Astrocyte of the hippocampus (primary cell): ENCODE data around the gene CDH10.

Source experiments
- DNase-seq: peaks from one replicate; pipeline ENCODE4 v3.0.0; 2011; ENCODE audit warnings: low read depth, low spot score

Gene CDH10

DNA sequence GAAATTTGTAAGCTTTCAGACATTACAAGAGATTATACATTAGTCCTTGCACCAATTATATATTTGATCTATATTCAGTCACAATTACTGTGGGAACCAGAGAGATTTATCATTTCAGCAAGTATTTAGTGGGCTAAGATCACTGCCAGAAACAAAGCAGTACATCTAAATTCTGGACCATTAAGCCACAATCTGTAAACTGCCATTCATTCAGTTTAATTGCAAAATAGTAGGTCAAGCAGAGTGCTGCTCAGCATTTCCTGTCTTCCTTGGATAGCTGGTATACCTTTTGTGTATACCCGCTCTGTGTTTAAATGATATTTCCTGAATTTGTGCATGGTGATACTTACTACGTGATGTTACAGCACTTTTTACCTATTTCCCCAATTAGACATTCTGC is 42.6 kb downstream of the CDH10 start:
- no peak for DNase-seq

DNA sequence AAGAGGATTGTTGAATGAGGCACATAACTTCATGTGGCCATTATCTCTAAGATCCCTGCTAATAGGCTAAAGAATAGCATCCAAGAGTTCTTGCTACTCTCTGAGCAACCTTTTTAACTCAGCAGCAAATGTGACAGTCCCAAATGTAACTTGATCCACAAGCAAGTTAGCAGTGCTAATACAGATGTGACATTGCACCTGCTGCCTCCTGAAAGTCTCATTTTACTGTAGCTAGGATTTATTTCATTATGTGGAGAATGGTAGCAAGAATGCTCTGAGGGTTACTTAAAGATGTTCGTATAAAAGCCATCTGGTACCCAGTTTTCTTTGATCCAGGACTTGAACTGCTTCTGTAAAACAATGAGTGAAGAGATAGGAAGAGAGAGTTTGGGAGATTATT is 45.8 kb downstream of the CDH10 start:
- DNase-seq, result no peak

DNA sequence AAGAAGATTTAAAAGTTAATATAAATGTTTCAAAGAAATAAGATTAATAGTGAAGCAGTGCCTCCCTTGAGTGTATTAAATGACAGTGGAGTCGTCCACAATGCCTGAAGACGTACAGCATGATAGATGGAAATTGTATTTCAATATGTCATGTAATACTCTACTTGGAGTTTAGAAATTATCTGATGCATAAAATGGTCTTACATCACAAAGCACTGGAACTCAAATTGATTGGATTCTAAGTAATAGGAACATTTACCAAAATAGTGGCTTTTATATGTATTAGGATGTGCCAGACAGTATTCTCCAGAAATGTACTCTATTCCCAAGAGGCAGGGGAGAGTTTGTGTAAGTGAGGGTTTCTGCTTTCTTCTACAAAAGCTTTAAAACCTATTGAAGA is 49.4 kb downstream of the CDH10 start:
- no peak for DNase-seq

DNA sequence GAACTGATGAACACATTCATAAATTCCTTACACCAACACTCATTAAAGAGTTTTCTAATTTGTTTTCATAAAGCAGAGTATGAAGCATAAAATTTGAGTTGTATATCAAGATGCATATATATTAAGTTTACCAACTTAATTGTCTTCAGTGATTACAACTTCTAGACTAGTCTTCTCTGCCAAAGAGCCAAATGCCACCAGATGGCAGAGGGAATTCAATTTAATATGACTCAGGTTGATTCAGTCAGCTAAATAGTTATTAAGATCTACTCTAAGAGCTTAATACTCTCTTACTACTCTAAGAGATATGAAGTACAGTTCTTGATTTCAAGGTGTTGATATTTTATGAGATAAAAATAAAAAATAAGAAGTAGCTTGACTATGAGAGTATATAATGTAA is 53.4 kb downstream of the CDH10 start:
- no peak for DNase-seq

DNA sequence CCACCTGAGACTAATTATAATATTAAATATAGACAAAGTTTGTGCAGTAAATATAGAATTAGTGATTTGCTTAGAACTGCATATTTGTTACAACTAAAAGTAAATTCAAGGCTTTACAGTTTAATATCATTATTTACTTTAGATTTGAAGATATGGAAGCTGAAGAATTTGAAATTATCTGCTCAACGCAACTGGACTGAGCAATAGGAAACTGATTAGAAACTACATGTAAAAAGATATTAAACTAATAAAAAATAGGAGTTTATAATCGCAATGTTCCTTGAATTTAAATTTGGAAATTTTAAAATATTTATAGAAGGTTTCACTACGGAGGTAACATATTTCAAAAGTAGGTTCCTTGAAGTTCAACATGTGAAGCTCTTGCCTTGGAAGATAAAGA is 55.2 kb downstream of the CDH10 start:
- DNase-seq, result no peak

DNA sequence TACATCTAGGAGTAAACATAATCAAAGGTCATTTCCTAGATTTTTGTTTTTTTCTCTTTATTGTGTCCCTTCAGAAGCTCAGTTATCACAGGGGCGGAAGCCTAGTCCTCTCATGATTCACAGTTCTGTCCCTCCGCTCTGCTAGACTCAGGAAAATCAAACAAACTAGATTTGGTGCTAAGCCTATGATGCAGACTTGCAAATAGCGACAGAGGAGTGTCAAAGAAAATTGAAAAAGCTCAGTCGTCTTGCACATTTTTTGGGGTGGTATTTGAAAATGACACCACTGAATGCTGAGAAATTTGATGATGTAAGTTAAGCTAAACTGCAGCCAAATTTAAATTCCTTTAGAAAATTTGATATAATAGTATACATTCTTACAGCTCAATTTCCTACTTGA is 59.0 kb downstream of the CDH10 start:
- no peak for DNase-seq

DNA sequence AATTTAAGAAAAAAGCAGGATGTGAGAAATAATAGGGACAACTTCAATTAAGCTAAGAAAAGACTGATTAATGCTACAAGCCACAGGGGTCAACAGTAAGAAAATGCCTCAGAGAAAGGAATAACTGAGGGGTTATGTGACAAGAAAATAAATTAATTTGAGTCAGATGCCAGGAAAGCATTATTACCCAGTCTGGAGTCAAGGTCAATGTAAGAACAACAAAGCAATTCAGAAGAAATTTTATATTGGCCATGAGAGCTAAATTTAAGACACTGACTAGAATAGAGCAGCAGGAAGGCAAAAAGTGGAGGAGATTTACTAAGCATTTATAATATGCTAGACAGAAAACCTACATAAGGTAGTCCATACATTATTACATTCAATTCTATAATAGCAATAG is 73.5 kb downstream of the CDH10 start:
- no peak for DNase-seq

DNA sequence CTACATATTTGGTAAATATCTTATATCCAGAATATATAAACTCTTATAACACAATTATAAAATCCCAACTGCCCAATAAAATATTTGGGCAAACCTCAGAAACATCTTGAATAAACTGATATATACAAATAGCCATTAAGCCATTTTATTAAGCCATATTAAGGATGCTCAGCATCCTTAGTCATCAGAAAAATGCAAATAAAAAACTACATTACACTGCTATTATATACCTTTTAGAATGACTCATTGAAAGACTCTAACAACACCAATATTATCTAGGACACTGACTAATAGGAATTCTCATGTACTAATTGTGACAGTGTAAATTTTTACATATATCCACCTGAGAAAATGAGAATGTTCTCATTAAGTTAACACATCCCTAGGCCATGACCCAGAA is 77.8 kb downstream of the CDH10 start:
- DNase-seq, result no peak

DNA sequence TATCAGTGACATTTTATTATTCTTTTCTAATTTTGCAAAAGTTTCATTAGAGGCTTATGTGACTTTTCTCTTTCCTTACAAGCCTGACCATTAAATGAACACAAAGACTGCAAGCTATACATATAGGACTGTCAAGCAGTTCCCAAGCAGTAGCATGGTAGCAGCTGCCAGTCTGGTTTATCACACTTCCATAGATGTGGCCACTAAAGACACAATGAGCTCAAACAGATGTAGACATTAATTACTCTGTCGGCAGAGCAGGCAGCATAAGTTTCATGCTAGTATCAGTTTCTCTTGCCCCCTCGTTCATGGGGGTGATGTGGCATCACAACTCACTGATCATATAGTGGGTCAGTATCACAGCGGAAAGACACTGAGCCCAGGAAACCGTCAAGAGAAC is 89.5 kb downstream of the CDH10 start:
- no peak for DNase-seq

DNA sequence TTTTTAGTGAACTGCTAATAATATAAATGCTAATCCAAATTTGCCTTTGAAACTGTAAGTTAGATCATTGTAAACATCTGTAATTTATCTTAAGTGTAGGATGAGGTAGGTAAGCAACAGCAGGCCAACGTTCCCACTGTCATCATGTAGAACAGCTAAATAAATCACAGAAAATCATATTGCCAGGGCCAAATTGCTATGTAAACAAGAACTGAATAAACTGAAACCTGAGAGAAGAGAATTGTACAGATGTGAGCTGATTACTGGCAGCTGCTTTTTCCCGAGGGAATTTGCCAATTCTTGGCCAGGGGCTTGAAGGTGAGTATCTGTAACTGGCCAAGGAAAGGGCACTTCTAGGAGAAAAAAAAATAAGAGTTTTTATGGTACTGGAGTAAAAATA is 97.6 kb downstream of the CDH10 start:
- DNase-seq, result no peak

DNA sequence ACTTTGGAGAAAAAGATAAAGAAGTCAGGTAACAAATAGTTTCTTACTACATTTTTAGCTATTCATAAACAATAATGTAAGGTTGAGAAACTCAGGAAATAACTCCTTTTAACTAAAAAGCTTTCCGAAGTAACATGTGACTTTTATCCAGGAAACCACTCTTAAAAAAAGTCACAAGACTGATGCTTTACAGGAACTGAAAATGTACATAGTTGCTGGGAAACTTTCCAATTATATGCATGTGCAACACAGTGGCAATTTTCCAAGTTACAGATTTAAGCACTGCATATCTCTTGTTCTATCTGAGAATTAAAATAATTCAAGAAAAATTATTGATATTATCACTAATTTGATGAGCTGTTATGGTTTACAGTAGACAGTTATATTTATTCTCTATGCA is 105.2 kb downstream of the CDH10 start:
- DNase-seq, result no peak

DNA sequence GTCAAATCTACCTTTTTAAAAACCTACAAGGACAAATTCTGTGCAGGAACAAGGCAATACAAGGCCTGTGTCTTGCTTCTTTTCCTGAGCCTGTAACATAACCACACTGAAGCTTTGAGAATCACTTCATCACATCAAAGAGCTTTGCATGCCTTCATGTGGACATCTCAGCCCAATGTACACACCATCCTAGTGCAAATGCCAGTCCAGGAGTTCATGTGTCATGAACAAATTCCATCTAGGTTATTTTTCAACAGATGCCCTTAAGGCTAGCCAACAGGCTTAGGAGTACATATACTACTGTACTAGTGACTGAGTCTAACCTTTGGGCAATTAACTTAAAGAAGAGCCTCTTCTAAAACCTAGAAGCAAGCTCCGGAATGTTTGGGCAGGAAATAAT is 106.4 kb downstream of the CDH10 start:
- DNase-seq, result no peak

DNA sequence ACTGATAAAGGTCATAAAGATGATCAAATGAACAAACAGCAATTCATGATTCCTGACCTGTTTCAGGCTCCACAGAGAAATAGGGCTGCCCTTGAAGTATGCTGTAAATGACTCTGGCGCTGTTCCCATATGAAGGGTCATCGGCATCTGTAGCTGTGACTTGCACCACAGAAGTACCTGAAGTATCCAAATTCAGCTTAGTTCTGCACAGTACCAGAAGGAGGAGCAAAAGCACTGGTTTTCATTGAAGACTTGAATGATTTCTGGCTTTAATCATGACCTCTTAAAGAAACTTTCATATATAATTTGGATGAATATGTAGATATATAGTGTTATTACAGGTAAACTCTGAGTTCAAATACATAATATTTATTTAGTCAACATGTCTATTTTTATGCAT is 109.1 kb downstream of the CDH10 start:
- no peak for DNase-seq

DNA sequence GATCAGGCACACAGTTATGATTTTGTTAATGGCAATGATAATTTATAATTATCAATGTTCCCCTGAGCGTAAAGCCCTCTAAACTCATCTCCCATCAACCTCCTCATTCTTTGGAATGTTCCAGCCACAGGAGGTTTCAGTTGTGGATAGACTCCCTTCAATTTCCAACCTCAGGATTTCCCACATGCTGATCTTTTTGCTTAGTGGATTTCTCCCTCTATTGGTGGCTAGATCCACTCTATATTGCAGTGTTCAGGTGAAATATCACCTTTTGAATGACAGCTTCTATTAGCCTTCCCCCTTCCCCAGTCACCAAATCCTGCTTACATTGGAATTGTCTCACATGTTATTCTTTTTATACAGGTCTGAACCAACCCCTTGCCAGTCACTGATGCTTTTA is 113.9 kb downstream of the CDH10 start:
- DNase-seq, result no peak

DNA sequence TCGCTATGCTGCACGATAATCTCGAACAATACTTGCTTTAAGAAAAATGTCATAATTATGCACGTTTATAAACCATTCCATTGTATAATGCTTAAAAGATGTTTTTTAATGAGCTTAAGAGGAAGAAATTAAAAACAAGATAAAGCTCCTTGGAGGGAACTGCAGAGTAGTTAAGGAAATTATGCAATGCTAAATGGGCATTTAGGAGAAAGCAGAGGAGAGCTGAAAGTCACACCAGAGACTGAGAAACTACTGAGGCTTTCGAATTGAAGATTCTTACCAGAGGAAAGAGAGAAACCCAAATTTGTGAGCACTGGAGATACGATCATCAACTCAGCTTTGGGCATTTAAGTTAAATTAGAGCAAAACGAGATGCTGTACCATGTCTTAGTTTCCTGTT is 119.4 kb downstream of the CDH10 start:
- DNase-seq, result no peak

DNA sequence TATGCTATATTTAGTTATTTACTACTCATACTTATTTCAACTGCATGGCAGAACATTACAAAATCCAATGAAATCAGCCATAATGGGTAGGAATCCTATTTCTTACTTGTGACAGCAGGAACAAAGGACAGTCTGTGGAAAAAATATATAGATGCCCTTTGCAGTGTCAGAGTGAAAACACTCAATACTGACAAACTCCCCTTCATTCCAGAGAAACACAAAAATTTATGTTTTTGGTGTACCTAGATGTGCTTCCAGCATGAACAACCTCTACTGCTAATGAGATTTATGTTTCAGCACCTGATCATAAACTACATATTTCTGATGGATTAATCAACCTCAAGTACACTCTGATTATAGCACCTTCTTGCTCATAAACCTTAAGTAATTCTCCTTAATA is 132.4 kb downstream of the CDH10 start:
- no peak for DNase-seq

DNA sequence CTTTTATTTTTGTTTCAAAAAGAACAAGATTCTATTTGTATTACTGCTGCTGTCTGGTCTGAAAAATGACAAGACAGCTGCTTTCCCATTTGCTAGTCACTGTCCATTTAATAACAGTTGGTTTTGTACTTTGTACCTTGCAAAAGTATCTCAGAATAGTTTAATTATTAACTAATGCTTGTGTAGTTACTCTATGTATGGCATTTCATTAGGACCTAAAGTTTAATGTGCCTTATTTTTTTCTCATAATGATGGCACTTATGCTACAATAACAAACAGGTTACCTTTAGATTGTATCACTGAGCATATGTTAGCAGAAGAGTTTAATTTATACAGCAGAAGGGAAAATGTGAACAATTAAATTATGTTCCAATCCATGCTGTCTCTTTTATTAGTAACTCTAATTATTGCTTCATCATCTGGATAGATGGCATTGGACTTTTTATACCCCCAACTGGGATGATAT is 134.2 kb downstream of the CDH10 start:
- DNase-seq, result no peak

DNA sequence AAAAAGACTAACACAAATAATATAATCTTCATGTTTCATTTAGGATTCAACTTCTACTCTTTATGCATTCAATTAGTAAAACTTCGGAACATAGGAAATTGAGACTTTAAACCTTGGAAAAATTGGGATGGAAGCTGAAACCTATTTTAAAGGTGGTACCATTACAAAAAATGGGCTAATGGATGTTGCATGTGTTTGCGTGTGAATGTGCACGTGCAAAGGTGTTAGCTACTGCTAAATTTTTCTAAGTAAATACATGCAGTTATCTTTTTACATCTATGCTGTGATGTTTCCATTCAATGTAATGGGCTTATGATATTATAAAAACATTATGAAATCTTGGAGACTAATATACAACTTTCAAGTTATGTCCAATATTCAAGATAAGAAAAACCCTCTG is 134.8 kb downstream of the CDH10 start:
- DNase-seq, result no peak

DNA sequence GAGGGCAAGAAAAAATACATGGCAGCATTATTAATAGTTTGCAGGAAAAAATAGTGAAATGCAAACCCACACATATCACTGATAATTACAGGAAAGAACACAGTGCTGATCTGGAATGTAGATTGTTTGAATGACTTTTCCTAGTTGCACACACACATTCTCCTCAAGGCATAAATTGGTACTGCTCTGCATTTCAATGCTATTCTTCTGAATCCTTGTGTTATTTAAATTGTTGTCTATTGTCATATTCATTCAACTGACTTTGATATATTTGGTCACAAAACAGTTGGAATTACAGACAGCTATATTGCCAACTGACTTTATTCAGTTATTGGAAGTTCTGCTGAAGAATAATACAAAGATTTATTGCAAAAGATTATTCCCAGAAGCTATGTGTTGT is 139.5 kb downstream of the CDH10 start:
- no peak for DNase-seq

DNA sequence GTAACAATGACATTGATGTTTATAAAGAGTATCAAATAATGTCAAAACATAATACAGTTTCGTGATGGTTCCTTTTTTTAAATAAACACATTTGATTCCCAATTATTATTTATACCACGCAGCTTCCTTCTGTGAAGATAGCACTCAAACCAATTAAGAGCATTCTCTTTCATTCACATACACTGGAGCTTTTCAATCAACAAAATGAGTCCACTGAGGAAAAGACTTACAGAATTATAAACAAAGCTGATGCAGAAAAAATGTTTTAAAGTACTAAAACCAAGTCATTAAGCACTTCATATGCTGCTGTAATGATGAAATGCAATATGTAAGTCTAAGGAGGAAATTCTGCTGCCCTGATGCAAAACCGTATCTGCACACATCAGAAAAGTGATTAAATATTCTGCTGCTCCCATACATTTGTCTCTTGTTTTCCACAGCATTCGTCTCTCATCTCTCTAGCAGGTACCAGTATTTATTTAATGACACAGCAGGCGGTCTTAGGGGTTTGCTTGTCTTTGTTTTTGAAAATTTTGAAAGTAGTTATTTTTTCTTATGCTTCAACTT is 147.1 kb downstream of the CDH10 start:
- no peak for DNase-seq

DNA sequence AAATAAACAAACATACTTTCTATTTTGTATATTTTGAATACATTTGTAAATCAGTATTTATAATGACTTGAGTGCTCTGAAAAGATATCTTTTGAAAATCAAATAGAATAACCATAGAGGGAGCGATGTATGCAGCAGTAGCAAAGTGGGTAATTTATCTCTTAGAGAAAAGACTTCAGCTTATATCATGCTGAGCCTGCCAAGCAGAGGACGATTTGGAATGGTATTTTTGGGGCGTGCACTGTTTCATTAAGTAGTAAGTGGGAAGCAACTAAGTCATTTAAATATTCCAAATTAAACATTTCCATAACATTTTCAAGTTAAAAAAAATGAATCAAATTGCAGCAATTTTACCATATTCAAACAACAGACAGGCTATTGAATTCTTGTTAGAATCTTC is 147.6 kb downstream of the CDH10 start:
- no peak for DNase-seq

DNA sequence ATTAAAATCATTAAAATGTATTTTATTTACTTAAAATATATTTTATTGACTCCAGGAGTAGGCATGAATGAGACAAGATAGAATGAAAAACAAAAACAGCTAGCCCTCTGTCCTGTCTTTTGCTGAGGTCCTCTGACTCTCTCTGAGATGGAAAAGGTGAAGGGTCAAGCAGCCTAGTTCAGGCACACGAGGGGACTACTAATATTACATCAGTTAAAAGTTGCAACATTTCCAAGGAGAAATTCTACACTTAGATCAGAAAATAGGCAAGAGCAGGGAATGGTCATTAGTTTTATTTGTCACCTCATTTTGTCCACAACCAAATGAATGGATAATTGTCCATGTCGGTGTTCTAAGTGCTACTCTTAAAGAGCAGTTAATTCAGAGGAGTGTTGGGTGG is 148.5 kb downstream of the CDH10 start:
- no peak for DNase-seq

DNA sequence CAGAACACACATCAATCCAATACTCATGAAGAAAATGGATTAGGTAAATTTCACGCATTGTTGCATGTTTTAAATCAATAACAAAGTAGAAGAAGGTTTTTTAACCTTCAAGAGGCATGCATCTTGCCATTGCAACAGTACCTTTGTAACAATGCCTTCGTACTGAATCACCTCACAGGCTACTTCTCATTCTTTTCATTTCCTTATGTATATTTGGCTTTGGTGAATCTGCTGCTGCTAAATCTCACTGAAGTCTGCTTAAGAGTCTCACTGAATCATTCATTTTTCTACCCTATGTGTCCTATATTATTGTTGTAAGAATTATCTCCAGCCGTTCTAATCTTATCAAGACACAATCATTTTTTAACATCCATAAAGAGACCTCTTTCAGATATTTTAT is 152.5 kb downstream of the CDH10 start:
- DNase-seq, result no peak

DNA sequence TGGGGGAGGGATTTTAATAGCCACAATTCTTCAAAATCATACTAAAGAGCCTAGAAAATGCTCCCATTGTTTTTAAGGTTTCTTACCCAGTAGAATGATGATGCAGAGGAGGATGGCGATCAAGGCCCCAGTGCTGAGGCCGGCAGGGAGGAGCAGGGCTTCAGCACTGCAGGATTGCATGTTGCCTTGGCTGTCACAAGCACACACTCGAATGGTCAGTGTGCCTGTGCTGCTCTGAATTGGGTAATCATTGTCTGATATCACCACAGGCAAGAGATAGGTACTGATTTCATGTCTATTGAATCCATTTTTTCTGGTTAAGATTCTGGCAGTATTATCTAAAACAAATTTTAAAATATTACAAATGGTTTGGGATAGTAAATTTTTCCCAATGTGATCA is 153.3 kb downstream of the CDH10 start:
- DNase-seq, result no peak
